Nephron (organoid): ENCODE results near the gene MDM1.

Experiments
- H3K27ac Mint-ChIP-seq, 3 experiments: 2 replicates each; pipeline ENCODE4 v1.8.0; 2020; ENCODE audit warnings: mixed read lengths in 3 of 3, mild to moderate bottlenecking in 2 of 3, moderate library complexity in 1 of 3
- H3K27me3 Mint-ChIP-seq: 2 replicates; pipeline ENCODE4 v1.8.0; 2021; ENCODE audit warnings: low read depth, mild to moderate bottlenecking, moderate library complexity, mixed read lengths
- H3K36me3 Mint-ChIP-seq: 2 replicates; pipeline ENCODE4 v1.8.0; 2020; ENCODE audit warnings: low read depth, mixed read lengths
- H3K4me1 Mint-ChIP-seq: 2 replicates; pipeline ENCODE4 v1.8.0; 2020; ENCODE audit warnings: mixed read lengths
- H3K4me3 Mint-ChIP-seq, 3 experiments: 2 replicates each; pipeline ENCODE4 v1.8.0; 2020; ENCODE audit warnings: mild to moderate bottlenecking in 3 of 3, mixed read lengths in 3 of 3, moderate library complexity in 2 of 3
- H3K9me3 Mint-ChIP-seq: 2 replicates; pipeline ENCODE4 v1.8.0; 2020; ENCODE audit warnings: mixed read lengths
- CTCF ChIP-seq, 3 experiments: fragments of 200-600 bp; sonication (generic); IDR thresholded peaks; one replicate each; pipeline ENCODE4 v1.5.0; 2021; ENCODE audit warnings: antibody characterized with exemption in 3 of 3; ENCODE audit not compliant: unreplicated experiment in 3 of 3

Gene MDM1

GRCh38 chr12:68325966-68326365, 6.2 kb downstream of the MDM1 start:
- no peaks in the 10 kb centered on the region for H3K9me3 Mint-ChIP-seq
- peaks cover 25% of the 10 kb centered on the region for H3K36me3 Mint-ChIP-seq
- H3K27ac Mint-ChIP-seq, result no peak overlapping the region
- no peaks in the 10 kb centered on the region for H3K27me3 Mint-ChIP-seq
- no peak overlapping the region for H3K4me3 Mint-ChIP-seq
- TF ChIP-seq CTCF (IDR thresholded peaks at IDR 0.05; ENCODE audit: unreplicated experiment in 3 of 3), result no peak
- peaks cover 22% of the 10 kb centered on the region for H3K4me1 Mint-ChIP-seq

- no peaks in the 10 kb centered on the region for H3K9me3 Mint-ChIP-seq
- no peak for TF ChIP-seq CTCF (IDR thresholded peaks at IDR 0.05; ENCODE audit: unreplicated experiment in 3 of 3)
- peaks cover 22% of the 10 kb centered on the region for H3K36me3 Mint-ChIP-seq
- H3K27ac Mint-ChIP-seq, result peak overlapping the region in 2 of 3 experiments; percentile 10 to 64
- H3K27me3 Mint-ChIP-seq, result no peaks in the 10 kb centered on the region
- H3K4me1 Mint-ChIP-seq, result peaks cover 29% of the 10 kb centered on the region
- no peak overlapping the region for H3K4me3 Mint-ChIP-seq
Observed at GRCh38 chr12:68324531-68324930, 7.6 kb downstream of the MDM1 start.

- no peaks in the 10 kb centered on the region for H3K9me3 Mint-ChIP-seq
- H3K4me1 Mint-ChIP-seq, result peaks cover 17% of the 10 kb centered on the region
- TF ChIP-seq CTCF (IDR thresholded peaks at IDR 0.05; ENCODE audit: unreplicated experiment in 3 of 3), result no peak
- peaks cover 14% of the 10 kb centered on the region for H3K36me3 Mint-ChIP-seq
- H3K27ac Mint-ChIP-seq, result peak overlapping the region in 1 of 3 experiments; percentile 79
- no peak overlapping the region for H3K4me3 Mint-ChIP-seq
- no peaks in the 10 kb centered on the region for H3K27me3 Mint-ChIP-seq
Observed at GRCh38 chr12:68321140-68321539, 11.0 kb downstream of the MDM1 start.

- H3K4me3 Mint-ChIP-seq, result no peak overlapping the region
- H3K27me3 Mint-ChIP-seq, result no peaks in the 10 kb centered on the region
- TF ChIP-seq CTCF (IDR thresholded peaks at IDR 0.05; ENCODE audit: unreplicated experiment in 3 of 3), result no peak
- no peaks in the 10 kb centered on the region for H3K9me3 Mint-ChIP-seq
- peak overlapping the region; percentile 79 to 97 (median 85) for H3K27ac Mint-ChIP-seq
- H3K36me3 Mint-ChIP-seq, result peaks cover 12% of the 10 kb centered on the region
- peaks cover 17% of the 10 kb centered on the region for H3K4me1 Mint-ChIP-seq
Observed at GRCh38 chr12:68319988-68320623, 12.1 kb downstream of the MDM1 start.

- TF ChIP-seq CTCF (IDR thresholded peaks at IDR 0.05; ENCODE audit: unreplicated experiment in 3 of 3), result peak; percentile 61 to 79 (median 69)
- Mint-ChIP-seq H3K27ac (peak overlapping the region in 1 of 3 experiments; percentile 35), H3K36me3 (peaks cover 14% of the 10 kb centered on the region), H3K27me3 (no peaks in the 10 kb centered on the region), H3K4me1 (peaks cover 8% of the 10 kb centered on the region), H3K9me3 (no peaks in the 10 kb centered on the region), H3K4me3 (no peak overlapping the region)
Observed at GRCh38 chr12:68317047-68317667, 15.0 kb downstream of the MDM1 start.

GRCh38 chr12:68310370-68310769, 21.8 kb downstream of the MDM1 start:
- TF ChIP-seq CTCF (IDR thresholded peaks at IDR 0.05; ENCODE audit: unreplicated experiment in 3 of 3), result no peak
- H3K4me1 Mint-ChIP-seq, result no peaks in the 10 kb centered on the region
- H3K36me3 Mint-ChIP-seq, result peaks cover 40% of the 10 kb centered on the region
- H3K27ac Mint-ChIP-seq, result no peak overlapping the region
- no peaks in the 10 kb centered on the region for H3K27me3 Mint-ChIP-seq
- no peaks in the 10 kb centered on the region for H3K9me3 Mint-ChIP-seq
- no peak overlapping the region for H3K4me3 Mint-ChIP-seq
